AG04450 (cell line): Measurements from ENCODE around the gene KRT74. TPM values are rescaled to one million over a fixed set of nuclear protein-coding genes. Genes with fewer than 3 reads are reported as not detected.

ENCODE experiments used
- CTCF ChIA-PET: fragments of 300-600, 350-600 bp; formaldehyde crosslinking; extraction: SDS; loops from one replicate; lab custom pipeline; 2022; ENCODE audit warnings: antibody characterized with exemption, inconsistent platforms; lab: Charles Lee
- POLR2A ChIA-PET: fragments of 350-600 bp; formaldehyde crosslinking; extraction: SDS; loops from one replicate; lab custom pipeline; 2021; ENCODE audit warnings: antibody characterized with exemption, inconsistent platforms; lab: Yijun Ruan, JAX
- DNase-seq: peaks from one replicate; pipeline ENCODE4 v3.0.0-alpha.2; 2011; ENCODE audit warnings: low read depth, low spot score
- H3K27ac ChIP-seq: one replicate; pipeline ENCODE4 v1.5.1; 2012; ENCODE audit warnings: low read depth, low read length, control low read depth
- H3K27me3 ChIP-seq: one replicate; pipeline ENCODE4 v1.6.0; 2012; ENCODE audit warnings: low read length; ENCODE audit not compliant: control insufficient read depth, insufficient read depth
- H3K4me3 ChIP-seq: 2 replicates; pipeline ENCODE4 v1.5.1; 2011; ENCODE audit warnings: mild to moderate bottlenecking, low read depth, low read length, control low read depth
- H3K9me3 ChIP-seq: 2 replicates; pipeline ENCODE4 v1.5.1; 2012; ENCODE audit warnings: low read length; ENCODE audit not compliant: control insufficient read depth, insufficient read depth
- polyA plus RNA-seq: library from polyadenylated mRNA; depleted of rRNA; stranded (reverse); fragments of >200 nt; gene quantifications from 2 replicates; pipeline ENCODE4 v1.2.3, GENCODE V29; 2011; rRNA removed
- TF ChIP-seq, protein P1 (sequence below): IDR thresholded peaks from 2 replicates; pipeline ENCODE4 v1.5.1; 2011; ENCODE audit warnings: low read depth, low read length, control low read depth, inconsistent platforms

Gene KRT74
- polyA plus RNA-seq, 1 experiment, result not detected

DNA sequence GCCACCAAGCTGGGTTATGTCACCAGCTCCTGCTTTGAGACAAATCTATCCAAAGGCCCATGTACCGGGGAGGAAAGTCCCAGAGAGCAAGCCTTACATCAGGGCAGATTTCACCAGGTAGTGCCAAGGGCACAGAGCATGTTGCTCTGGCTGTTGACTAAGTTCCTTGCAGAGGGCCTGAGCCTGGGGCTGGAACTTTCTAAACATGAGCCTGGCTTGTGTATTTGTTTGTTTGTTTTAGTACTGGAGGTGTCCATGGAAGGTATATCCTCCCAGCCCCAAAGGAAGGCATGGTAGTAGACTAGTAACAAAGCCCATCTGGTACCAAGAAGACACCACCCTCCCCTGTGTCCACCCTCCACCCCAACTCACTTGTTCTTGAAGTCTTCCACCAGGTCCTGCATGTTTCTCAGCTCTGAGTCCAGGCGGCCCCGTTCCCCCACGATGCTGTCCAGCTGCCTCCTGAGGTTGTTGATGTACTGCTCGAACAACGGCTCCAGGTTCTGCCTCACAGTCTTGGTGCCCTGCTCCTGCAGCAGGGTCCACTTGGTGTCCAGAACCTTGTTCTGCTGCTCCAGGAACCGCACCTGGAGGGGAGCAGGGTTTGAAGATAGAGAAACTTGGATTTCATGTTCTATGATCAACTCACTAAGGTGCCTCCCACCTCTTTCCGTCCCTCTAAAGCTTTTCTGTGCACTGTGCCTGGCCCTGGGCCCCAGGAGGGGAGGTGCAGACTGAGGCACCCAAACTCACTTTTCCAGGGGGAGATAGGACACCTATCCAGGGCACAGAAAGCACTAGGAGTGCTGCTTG lies 54.9 kb downstream of the KRT74 start:
- no peak overlapping the region for H3K4me3 ChIP-seq
- TF ChIP-seq, protein P1, sequence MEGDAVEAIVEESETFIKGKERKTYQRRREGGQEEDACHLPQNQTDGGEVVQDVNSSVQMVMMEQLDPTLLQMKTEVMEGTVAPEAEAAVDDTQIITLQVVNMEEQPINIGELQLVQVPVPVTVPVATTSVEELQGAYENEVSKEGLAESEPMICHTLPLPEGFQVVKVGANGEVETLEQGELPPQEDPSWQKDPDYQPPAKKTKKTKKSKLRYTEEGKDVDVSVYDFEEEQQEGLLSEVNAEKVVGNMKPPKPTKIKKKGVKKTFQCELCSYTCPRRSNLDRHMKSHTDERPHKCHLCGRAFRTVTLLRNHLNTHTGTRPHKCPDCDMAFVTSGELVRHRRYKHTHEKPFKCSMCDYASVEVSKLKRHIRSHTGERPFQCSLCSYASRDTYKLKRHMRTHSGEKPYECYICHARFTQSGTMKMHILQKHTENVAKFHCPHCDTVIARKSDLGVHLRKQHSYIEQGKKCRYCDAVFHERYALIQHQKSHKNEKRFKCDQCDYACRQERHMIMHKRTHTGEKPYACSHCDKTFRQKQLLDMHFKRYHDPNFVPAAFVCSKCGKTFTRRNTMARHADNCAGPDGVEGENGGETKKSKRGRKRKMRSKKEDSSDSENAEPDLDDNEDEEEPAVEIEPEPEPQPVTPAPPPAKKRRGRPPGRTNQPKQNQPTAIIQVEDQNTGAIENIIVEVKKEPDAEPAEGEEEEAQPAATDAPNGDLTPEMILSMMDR, result no peak
- no peak for DNase-seq
- H3K9me3 ChIP-seq, result no peaks in the 10 kb centered on the region; the same call in 1 of the 2 replicates
- H3K27me3 ChIP-seq, result peaks cover 9% of the 10 kb centered on the region
- ChIA-PET POLR2A (no interaction called here), CTCF (no interaction called here)
- no peak overlapping the region for H3K27ac ChIP-seq

DNA sequence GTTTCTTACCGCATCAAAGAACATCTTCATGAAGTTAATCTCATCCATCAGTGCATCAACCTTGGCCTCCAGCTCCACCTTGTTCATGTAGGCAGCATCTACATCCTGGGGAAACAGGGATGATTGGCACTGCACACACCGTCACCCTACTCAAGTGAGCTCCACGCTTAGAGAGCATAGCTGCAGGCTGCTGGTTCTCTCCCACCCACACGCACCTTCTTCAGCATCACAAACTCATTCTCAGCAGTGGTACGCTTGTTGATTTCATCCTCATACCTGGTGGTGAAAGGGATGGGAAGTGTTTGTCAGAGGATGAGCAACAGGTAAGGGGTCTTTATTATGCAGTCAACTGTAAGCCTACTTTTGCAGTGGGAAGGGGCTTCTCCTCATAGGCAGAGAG lies 55.8 kb downstream of the KRT74 start:
- H3K27ac ChIP-seq, result no peak overlapping the region
- no peak overlapping the region for H3K4me3 ChIP-seq
- no peaks in the 10 kb centered on the region; the same call in 1 of the 2 replicates for H3K9me3 ChIP-seq
- DNase-seq, result no peak
- ChIA-PET CTCF (no interaction called here), POLR2A (no interaction called here)
- H3K27me3 ChIP-seq, result peaks cover 7% of the 10 kb centered on the region
- TF ChIP-seq, protein P1, result no peak

GRCh38 chr12:52517005-52517835 lies 56.4 kb downstream of the KRT74 start:
- Histone ChIP-seq H3K4me3 (no peak overlapping the region), H3K9me3 (no peaks in the 10 kb centered on the region; the same call in 1 of the 2 replicates), H3K27me3 (peaks cover 7% of the 10 kb centered on the region), H3K27ac (no peak overlapping the region)
- ChIA-PET POLR2A (no interaction called here), CTCF (no interaction called here)
- TF ChIP-seq, protein P1, result no peak
- DNase-seq, result no peak

DNA sequence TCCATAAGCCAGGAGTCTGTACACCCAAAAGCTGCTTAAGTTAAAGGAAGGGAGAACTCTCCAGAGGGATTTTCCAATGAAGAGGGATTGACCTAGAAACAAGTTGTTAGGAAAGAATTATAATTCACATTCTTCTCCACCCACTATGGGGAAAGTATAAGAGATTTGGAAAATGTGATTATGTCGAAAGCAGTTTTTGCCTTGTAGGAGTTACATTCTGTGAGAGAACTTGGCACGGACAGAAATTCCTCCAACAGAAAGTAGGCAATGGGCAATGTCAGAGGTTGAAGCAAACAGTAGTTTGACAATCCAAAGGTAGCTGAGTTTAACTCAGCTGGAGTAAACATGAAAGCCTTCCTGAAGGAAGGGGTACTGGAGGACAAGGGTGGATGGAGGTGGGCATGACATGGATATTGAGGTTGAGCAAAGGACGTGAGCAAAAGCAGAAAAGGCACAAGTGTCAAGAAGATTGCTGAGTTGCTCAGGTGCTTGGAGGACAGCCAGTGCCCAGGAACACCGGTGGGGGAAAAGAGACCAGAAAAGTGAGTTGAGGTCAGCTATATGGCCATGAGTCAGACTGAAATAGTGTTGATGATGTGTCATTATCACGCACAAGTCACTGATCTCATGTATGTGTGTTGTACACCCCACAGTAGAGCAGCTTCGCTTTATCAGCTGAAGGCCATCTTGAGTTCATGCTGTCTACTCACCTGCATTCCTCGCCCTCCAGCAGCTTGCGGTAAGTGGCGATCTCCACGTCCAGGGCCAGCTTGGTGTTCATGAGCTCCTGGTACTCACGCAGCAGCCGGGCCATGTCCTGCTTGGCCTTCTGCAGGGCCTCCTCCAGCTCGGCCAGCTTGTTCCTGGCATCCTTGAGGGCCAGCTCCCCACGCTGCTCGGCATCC lies 57.5 kb downstream of the KRT74 start:
- no peak for DNase-seq
- Histone ChIP-seq H3K4me3 (no peak overlapping the region), H3K27ac (no peak overlapping the region), H3K9me3 (no peaks in the 10 kb centered on the region; the same call in 1 of the 2 replicates), H3K27me3 (peaks cover 6% of the 10 kb centered on the region)
- CTCF ChIA-PET, result no interaction called here
- TF ChIP-seq, protein P1, result no peak
- POLR2A ChIA-PET, result no interaction called here

Other genes with a start within 250 kb of the KRT74 start
- gene KRT85, start 206.4 kb downstream of the KRT74 start, polyA plus RNA-seq, result not detected in 2 replicates
- gene KRT84, start 188.2 kb downstream of the KRT74 start, polyA plus RNA-seq, result not detected in 2 replicates
- gene KRT82, start 167.5 kb downstream of the KRT74 start, polyA plus RNA-seq, result not detected in 2 replicates
- gene KRT75, start 139.5 kb downstream of the KRT74 start, polyA plus RNA-seq, result not detected in 2 replicates
- not detected in 2 replicates for gene KRT6B, start 121.7 kb downstream of the KRT74 start, polyA plus RNA-seq
- not detected in 2 replicates for gene KRT6C, start 100.0 kb downstream of the KRT74 start, polyA plus RNA-seq
- not detected in 2 replicates for gene KRT6A, start 80.6 kb downstream of the KRT74 start, polyA plus RNA-seq
- 0.31 TPM in 1 of 2 replicates, not detected in the other for gene KRT5, start 53.4 kb downstream of the KRT74 start, polyA plus RNA-seq
- gene KRT71, start 20.7 kb downstream of the KRT74 start, polyA plus RNA-seq, result not detected in 2 replicates
- gene KRT72, start 27.6 kb upstream of the KRT74 start, polyA plus RNA-seq, result not detected in 2 replicates
- gene KRT73, start 44.7 kb upstream of the KRT74 start, polyA plus RNA-seq, result not detected in 2 replicates
- not detected in 2 replicates for gene KRT2, start 78.4 kb upstream of the KRT74 start, polyA plus RNA-seq
- gene KRT1, start 106.6 kb upstream of the KRT74 start, polyA plus RNA-seq, result not detected in 2 replicates
- not detected in 2 replicates for gene KRT77, start 129.7 kb upstream of the KRT74 start, polyA plus RNA-seq
- not detected in 2 replicates for gene KRT76, start 203.5 kb upstream of the KRT74 start, polyA plus RNA-seq
- not detected in 2 replicates for gene KRT3, start 222.3 kb upstream of the KRT74 start, polyA plus RNA-seq
- gene KRT4, start 240.3 kb upstream of the KRT74 start, polyA plus RNA-seq, result 0.04 and 0.16 TPM in 2 replicates